Aortic smooth muscle cell (primary cell): ENCODE measurements around the gene ZNF98. TPM values are rescaled to one million over a fixed set of nuclear protein-coding genes. Genes with fewer than 3 reads are reported as not detected.

ENCODE experiments used
- total RNA-seq: library from RNA; depleted of rRNA; stranded (reverse); fragments of >200 nt; gene quantifications from 2 replicates; pipeline ENCODE4 v1.2.3, GENCODE V29; 2014

Gene ZNF98
- 0.25 and 0.26 TPM in 2 replicates for total RNA-seq

GRCh38 chr19:22422211-22422610 is at the start of gene ZNF98:
Gene ZNF98, minus strand, starts transcription at chr19:22422346. Its CDS starts 122 bp downstream, at chr19:22422224.

Other genes with a start within 250 kb of the ZNF98 start
- gene ZNF676, start 225.4 kb downstream of the ZNF98 start, total RNA-seq = 0.79 and 0.81 TPM in 2 replicates
- not detected in 2 replicates for gene ZNF729, start 135.9 kb downstream of the ZNF98 start, total RNA-seq
- 0.19 and 0.53 TPM in 2 replicates for gene ZNF492, start 212.0 kb upstream of the ZNF98 start, total RNA-seq